ENCODE results near the gene OR52L1.

Gene OR52L1

DNA sequence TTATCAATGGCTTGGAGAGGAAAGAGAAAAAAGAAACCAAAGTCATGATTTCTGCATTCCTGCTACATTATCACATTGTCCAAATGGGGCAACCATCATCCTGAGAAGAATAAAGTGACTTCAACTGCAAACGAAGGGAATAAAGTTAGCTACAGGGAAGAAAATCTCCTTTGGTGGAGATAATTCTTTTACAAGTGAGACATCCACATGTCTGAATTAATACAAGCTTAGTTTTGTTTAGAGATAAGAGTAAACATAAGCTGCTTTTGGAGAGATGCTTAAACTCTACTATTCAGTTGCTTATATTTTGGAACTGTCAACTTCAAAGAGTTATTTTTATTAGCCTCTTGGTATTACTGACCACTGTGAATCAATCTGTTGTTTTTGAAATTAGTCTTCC is at the start of gene OR52L1:
OR52L1 (minus strand) TSS at position 101 of the 400 bp plus-strand sequence; CDS start at position 46, 55 bp downstream.
- TF ChIP-seq ZFX (IDR thresholded peaks at IDR 0.05): no peak
- TF ChIP-seq, protein P1, sequence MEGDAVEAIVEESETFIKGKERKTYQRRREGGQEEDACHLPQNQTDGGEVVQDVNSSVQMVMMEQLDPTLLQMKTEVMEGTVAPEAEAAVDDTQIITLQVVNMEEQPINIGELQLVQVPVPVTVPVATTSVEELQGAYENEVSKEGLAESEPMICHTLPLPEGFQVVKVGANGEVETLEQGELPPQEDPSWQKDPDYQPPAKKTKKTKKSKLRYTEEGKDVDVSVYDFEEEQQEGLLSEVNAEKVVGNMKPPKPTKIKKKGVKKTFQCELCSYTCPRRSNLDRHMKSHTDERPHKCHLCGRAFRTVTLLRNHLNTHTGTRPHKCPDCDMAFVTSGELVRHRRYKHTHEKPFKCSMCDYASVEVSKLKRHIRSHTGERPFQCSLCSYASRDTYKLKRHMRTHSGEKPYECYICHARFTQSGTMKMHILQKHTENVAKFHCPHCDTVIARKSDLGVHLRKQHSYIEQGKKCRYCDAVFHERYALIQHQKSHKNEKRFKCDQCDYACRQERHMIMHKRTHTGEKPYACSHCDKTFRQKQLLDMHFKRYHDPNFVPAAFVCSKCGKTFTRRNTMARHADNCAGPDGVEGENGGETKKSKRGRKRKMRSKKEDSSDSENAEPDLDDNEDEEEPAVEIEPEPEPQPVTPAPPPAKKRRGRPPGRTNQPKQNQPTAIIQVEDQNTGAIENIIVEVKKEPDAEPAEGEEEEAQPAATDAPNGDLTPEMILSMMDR (conservative IDR thresholded peaks at IDR 0.05): no peak

DNA sequence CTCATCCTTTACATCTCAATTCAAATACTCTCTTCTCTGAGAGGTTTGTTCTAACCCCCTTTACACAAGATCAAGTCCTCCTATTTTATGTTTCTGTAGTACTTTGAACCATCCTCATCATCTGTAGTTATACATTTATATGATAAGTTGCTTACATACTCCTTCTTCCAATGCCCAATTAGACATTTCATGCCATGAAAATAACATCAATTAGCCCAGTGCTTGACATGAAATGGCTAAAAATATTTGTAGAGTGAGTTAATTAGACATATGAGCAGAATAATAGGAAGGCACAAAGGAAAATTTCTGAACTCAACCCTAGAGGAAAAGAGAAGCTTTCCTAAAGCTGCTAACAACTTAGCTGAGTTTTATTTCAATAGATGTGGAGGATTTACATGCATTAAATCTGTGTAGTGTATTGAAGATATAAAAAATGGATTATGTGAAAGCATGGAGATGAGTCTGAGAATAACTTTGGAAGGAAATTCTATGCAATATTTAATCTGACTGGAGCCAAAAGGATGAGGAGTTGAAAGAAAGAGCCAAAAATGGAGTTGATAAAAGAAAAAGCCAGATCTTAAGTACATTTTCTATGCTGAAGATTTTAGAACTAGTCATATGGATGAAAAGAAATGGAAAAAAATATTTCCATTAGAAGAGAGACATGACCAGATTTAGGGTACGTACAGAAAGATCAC is 44.1 kb upstream of the OR52L1 start, which contains the start of gene OR56A1:
OR56A1 (minus strand) TSS at position 51 of the 698 bp plus-strand sequence. CDS start 3,066 bp downstream, outside the sequence.
- H3K27ac ChIP-seq: no peak within 1 kb of the TSS
- no peak for TF ChIP-seq ZFX (IDR thresholded peaks at IDR 0.05)
- TF ChIP-seq, protein P1 (conservative IDR thresholded peaks at IDR 0.05): no peak

More for the DNA sequence above, at the start of gene OR52L1:
- no peak within 1 kb of the TSS for H3K27ac ChIP-seq

DNA sequence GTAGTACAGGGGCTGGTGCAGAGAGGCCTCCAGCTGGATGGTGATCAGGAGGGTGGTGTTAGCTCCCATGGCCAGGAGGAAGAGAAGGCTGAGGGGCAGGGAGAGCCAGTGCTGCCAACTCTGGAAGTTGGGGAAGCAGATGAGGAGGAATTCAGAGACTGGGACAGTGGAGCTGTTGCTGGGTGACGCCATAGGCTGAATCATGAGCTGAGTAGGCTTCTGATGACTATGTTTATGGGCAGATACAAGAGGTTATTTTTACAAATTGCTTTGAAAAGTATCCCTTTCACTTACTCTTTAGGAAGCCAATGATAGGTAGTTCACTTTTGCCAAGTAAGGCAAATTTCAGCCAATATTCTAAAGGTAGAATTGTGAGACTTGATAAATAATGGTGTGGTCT is 40.7 kb upstream of the OR52L1 start:
- no peak overlapping the region for H3K27ac ChIP-seq
- TF ChIP-seq, protein P1 (conservative IDR thresholded peaks at IDR 0.05): no peak
- no peak for TF ChIP-seq ZFX (IDR thresholded peaks at IDR 0.05)

DNA sequence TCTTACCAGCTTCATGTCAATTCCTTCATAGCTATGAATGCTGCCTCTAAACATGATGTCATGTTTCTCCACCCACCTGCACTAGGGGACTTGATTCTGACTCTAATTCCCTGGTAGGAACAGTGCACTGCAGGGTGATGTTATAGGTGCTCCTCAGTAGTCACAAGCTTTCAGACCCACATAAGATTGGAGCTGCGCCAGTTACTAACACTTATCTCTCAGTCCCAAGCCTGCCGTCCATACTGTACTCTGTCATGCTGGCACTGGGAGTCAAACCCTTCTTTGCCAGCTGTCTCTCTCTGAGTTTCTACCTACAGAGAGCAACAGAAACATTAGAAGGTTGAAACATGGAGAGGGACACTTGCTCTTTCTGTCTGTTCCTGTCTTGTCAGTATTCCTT is 38.3 kb upstream of the OR52L1 start:
- TF ChIP-seq ZFX (IDR thresholded peaks at IDR 0.05): no peak
- TF ChIP-seq, protein P1 (conservative IDR thresholded peaks at IDR 0.05): no peak
- H3K27ac ChIP-seq: no peak overlapping the region

DNA sequence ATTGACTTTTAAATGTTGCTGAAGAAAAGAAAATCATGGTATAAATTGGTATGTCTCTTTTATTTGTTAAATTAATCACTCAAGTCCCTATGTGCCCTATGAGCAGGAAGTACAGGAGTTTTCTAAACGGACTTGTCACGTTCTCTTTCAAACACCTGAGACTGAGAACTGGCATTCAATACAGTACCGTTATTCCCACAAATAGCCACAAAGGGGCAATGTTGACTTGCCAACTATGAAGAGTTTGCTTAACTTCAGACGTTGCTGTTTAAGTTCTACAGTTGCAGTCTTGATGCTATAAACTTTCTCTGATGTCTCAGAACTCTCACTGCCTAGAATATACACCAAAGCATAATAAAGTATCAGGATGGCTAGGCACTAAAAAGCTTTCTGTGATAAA is 36.2 kb upstream of the OR52L1 start:
- no peak overlapping the region for H3K27ac ChIP-seq
- TF ChIP-seq, protein P1 (conservative IDR thresholded peaks at IDR 0.05): peak; percentile 58
- no peak for TF ChIP-seq ZFX (IDR thresholded peaks at IDR 0.05)

DNA sequence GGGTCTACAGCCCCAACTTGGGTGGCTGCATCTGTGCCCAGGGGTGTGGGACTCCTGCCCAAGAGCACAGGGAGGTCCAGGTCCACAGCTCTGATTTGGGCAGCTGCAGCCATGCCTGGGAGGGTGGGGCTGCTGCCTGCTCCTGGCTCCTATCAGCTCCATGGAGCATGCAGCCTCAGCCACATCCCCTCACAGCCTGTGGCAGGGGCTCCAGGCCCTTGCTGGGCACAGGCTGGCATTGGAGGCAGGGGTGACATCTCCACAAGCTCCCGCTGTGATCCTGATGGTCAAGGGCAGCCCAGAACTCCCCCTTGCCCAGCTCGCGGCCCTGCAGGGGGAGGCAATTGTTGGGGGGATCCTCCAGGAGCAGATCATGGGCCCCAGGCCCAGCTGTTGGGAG is 26.3 kb upstream of the OR52L1 start:
- TF ChIP-seq, protein P1 (conservative IDR thresholded peaks at IDR 0.05): no peak
- TF ChIP-seq ZFX (IDR thresholded peaks at IDR 0.05): no peak
- no peak overlapping the region for H3K27ac ChIP-seq

DNA sequence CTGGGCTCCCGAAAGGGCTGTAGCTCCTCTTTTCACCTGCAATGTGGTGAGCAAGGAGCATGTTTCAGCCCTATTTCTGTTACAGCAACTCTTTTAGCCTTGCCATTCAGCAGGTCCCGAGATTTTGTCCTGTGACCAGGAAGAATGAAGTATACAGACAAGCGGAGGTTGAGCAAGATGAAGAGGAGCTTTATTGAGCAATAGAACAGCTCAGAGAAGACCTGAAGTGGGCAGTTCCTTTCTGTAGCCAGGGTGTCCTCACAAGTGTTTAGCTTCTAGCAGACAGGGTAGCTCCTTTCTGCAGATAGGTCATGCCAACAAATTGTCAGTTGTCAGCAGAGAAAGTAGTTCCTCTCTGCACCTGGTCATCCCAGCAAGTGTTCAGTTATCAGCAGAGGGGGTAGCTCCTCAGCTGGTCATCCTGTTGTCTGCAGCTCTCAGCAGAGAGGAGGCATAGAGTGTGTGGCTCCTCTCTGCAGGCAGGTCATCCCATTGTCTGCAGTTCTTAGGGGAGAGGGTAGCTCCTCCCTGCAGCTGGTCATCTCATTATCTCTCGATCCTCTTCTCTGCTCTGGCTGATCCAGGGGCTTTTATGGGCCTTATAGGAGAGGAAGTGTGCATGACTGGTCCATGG is 25.4 kb upstream of the OR52L1 start:
- no peak overlapping the region for H3K27ac ChIP-seq

More for the DNA sequence above, 25.4 kb upstream of the OR52L1 start:
- TF ChIP-seq, protein P1 (conservative IDR thresholded peaks at IDR 0.05): no peak
- no peak for TF ChIP-seq ZFX (IDR thresholded peaks at IDR 0.05)

Measured in C4-2B (cell line).